ENCODE measurements around the gene B4GALNT2. TPM values are rescaled to one million over a fixed set of nuclear protein-coding genes. Genes with fewer than 3 reads are reported as not detected.
"Not testable (repeated sequence)": the region's sequence is repeated elsewhere in the genome, so short reads cannot be mapped to it uniquely, and the experiment has no call there.

The B4GALNT2 gene
- polyA plus RNA-seq, 2 of the 4 experiments (the other 2 are of a cell fraction) = 0.36 to 0.49 TPM

GRCh38 chr17:49165143-49165542, 32.6 kb downstream of the B4GALNT2 start:
- no peak for FAIRE-seq
- Histone ChIP-seq H3K27ac (no peak overlapping the region), H3K9me3 (peaks cover 6% of the 10 kb centered on the region; the same call in 1 of the 3 replicates), H3K4me2 (no peak overlapping the region), H3K4me1 (no peaks in the 10 kb centered on the region), H3K4me3 (no peak overlapping the region)
- no peak for DNase-seq (ENCODE audit: low read depth in 1 of 2, low spot score in 1 of 2)
- ATAC-seq = no peak
- ChIA-PET POLR2A (no interaction called here), CTCF (no interaction called here)
- TF ChIP-seq PBX3 (IDR thresholded peaks at IDR 0.05) = no peak
- no peak for TF ChIP-seq EP300 (IDR thresholded peaks at IDR 0.05)
- TF ChIP-seq NR3C1 (IDR thresholded peaks at IDR 0.05) = no peak
- no peak for TF ChIP-seq MYC (IDR thresholded peaks at IDR 0.05; ENCODE audit: borderline replicate concordance, low read length)
- TF ChIP-seq CBX8 (IDR thresholded peaks at IDR 0.05) = no peak
- no peak for TF ChIP-seq ZFP36 (IDR thresholded peaks at IDR 0.05; ENCODE audit: borderline replicate concordance, partially characterized antibody)
- no peak for TF ChIP-seq FOSL2 (IDR thresholded peaks at IDR 0.05)
- TF ChIP-seq FOSL2 (CRISPR knock-in tag; IDR thresholded peaks at IDR 0.05) = no peak
- TF ChIP-seq NFE2L2 (conservative IDR thresholded peaks at IDR 0.05; ENCODE audit: low read length) = no peak
- TF ChIP-seq POLR2AphosphoS2 (conservative IDR thresholded peaks at IDR 0.05; ENCODE audit: low read length) = no peak
- TF ChIP-seq, protein P1, sequence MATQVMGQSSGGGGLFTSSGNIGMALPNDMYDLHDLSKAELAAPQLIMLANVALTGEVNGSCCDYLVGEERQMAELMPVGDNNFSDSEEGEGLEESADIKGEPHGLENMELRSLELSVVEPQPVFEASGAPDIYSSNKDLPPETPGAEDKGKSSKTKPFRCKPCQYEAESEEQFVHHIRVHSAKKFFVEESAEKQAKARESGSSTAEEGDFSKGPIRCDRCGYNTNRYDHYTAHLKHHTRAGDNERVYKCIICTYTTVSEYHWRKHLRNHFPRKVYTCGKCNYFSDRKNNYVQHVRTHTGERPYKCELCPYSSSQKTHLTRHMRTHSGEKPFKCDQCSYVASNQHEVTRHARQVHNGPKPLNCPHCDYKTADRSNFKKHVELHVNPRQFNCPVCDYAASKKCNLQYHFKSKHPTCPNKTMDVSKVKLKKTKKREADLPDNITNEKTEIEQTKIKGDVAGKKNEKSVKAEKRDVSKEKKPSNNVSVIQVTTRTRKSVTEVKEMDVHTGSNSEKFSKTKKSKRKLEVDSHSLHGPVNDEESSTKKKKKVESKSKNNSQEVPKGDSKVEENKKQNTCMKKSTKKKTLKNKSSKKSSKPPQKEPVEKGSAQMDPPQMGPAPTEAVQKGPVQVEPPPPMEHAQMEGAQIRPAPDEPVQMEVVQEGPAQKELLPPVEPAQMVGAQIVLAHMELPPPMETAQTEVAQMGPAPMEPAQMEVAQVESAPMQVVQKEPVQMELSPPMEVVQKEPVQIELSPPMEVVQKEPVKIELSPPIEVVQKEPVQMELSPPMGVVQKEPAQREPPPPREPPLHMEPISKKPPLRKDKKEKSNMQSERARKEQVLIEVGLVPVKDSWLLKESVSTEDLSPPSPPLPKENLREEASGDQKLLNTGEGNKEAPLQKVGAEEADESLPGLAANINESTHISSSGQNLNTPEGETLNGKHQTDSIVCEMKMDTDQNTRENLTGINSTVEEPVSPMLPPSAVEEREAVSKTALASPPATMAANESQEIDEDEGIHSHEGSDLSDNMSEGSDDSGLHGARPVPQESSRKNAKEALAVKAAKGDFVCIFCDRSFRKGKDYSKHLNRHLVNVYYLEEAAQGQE (IDR thresholded peaks at IDR 0.05) = no peak
- 42% methylated on average over 2 of the region's 2 CpGs for WGBS (ENCODE audit: missing lambda C conversion rate)

DNA sequence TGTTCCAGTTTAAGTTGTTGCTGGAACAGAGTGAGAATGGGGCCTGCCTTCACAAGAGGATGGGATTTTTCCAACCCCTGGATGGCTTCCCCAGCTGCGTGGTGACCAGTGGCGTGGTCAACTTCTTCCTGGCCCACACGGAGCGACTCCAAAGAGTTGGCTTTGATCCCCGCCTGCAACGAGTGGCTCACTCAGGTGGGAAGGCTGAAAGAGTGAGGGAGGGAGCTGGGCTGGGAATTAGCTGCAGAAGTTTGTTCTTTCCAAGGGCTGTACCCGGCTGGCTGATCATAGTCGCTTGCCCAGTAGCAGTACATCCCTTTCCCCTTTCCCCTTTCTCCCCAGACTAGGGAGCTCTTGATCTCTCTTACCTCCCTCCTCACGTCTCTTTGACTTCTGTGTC, 36.1 kb downstream of the B4GALNT2 start:
- FAIRE-seq = no peak
- DNase-seq (ENCODE audit: low read depth in 1 of 2, low spot score in 1 of 2) = no peak
- Histone ChIP-seq H3K9me3 (peaks cover 10% of the 10 kb centered on the region; the same call in 1 of the 3 replicates), H3K4me1 (no peaks in the 10 kb centered on the region), H3K4me3 (no peak overlapping the region), H3K4me2 (no peak overlapping the region), H3K27ac (no peak overlapping the region)
- ATAC-seq = no peak
- ChIA-PET POLR2A (interaction anchor here (1.4 kb wide), 1 partner anchor 23 kb away, joined by 3 read pairs; no protein-coding TSS in a partner anchor), CTCF (interaction anchor here (0.6 to 4.3 kb wide), 8 partner anchors 9 to 571 kb away, joined by 3 to 31 read pairs (median 4); no protein-coding TSS in a partner anchor)
- WGBS (ENCODE audit: missing lambda C conversion rate) = 59% methylated on average over 9 of the region's 9 CpGs
- TF ChIP-seq RARB (CRISPR knock-in tag; IDR thresholded peaks at IDR 0.05) = no peak
- TF ChIP-seq RFX5 (IDR thresholded peaks at IDR 0.05) = no peak
- TF ChIP-seq FOXS1 (CRISPR knock-in tag; IDR thresholded peaks at IDR 0.05) = no peak

DNA sequence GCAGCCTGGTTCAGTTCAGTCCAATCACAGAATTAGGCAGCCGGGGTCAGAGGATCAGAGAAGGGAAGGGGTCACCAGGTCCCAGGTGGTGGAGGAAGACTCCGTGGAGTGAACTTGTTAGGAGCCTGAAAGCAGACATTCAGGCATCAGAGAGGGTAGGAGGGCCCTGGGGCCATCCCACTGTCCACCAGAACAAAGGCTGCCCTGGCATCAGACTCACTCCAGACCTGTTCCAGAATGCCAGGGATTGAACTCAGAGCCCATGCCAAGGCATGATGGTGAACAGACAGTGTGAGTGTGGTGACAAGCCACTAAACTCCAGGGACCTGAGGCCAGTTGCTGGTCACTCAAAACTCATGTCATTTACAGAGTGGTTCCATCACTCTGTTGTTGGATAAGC, 37.6 kb downstream of the B4GALNT2 start:
- Histone ChIP-seq H3K4me3 (no peak overlapping the region), H3K4me1 (no peaks in the 10 kb centered on the region), H3K9me3 (peaks cover 16% of the 10 kb centered on the region), H3K27ac (no peak overlapping the region), H3K4me2 (no peak overlapping the region)
- TF ChIP-seq HOXB13 (CRISPR knock-in tag; IDR thresholded peaks at IDR 0.05; ENCODE audit: low read depth) (no peak), EHF (CRISPR knock-in tag; IDR thresholded peaks at IDR 0.05) (no peak), PHF8 (IDR thresholded peaks at IDR 0.05; ENCODE audit: borderline replicate concordance, low read depth) (no peak), TP53 (CRISPR knock-in tag; IDR thresholded peaks at IDR 0.05) (no peak), NPAS2 (CRISPR knock-in tag; IDR thresholded peaks at IDR 0.05; ENCODE audit: borderline replicate concordance) (no peak), ZFP36 (IDR thresholded peaks at IDR 0.05; ENCODE audit: borderline replicate concordance, partially characterized antibody) (no peak), CEBPB (IDR thresholded peaks at IDR 0.05) (no peak), NFE2L2 (conservative IDR thresholded peaks at IDR 0.05; ENCODE audit: low read length) (no peak), TFCP2L1 (CRISPR knock-in tag; IDR thresholded peaks at IDR 0.05) (no peak), BHLHE40 (IDR thresholded peaks at IDR 0.05; ENCODE audit: low read depth, low read length) (no peak), RNF2 (IDR thresholded peaks at IDR 0.05; ENCODE audit: borderline replicate concordance, low read depth) (no peak)
- DNase-seq (ENCODE audit: low read depth in 1 of 2, low spot score in 1 of 2) (no peak), FAIRE-seq (no peak), ATAC-seq (no peak)
- 39% methylated on average over 2 of the region's 2 CpGs for WGBS (ENCODE audit: missing lambda C conversion rate)
- CTCF ChIA-PET = interaction anchor here (1.1 to 4.3 kb wide), 4 partner anchors 10 to 34 kb away, joined by 3 to 31 read pairs (median 6); no protein-coding TSS in a partner anchor
- POLR2A ChIA-PET = no interaction called here

DNA sequence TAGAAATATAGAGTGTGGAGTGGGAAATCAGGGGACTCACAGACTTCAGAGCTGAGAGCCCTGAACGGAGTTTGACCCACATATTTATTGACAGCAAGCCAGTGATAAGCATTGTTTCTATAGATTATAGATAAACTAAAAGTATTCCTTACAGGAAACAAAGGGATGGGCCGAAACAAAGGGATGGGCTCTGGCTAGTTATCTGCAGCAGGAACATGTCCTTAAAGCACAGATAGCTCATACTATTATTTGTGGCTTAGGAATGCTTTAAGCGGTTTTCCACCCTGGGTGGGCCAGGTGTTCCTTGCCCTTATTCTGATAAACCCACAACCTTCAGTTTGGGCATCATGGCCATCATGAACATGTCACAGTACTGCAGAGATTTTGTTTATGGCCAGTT, 38.1 kb downstream of the B4GALNT2 start:
- H3K9me3 ChIP-seq = peaks cover 21% of the 10 kb centered on the region
- CTCF ChIA-PET = interaction anchor here (0.9 to 4.3 kb wide), 8 partner anchors 10 to 292 kb away, joined by 3 to 31 read pairs (median 4); no protein-coding TSS in a partner anchor
- DNase-seq (ENCODE audit: low read depth in 1 of 2, low spot score in 1 of 2); H3K4me2 ChIP-seq; ATAC-seq; FAIRE-seq; H3K27ac ChIP-seq; H3K4me1 ChIP-seq; H3K4me3 ChIP-seq; POLR2A ChIA-PET: not testable (repeated sequence)
- 21% methylated on average over 3 of the region's 3 CpGs for WGBS (ENCODE audit: missing lambda C conversion rate)

- CTCF ChIA-PET = interaction anchor here (0.6 to 2.4 kb wide), 2 partner anchors 16 to 56 kb away, joined by 3 to 10 read pairs; no protein-coding TSS in a partner anchor
- ATAC-seq; H3K27ac ChIP-seq; H3K4me2 ChIP-seq; DNase-seq (ENCODE audit: low read depth in 1 of 2, low spot score in 1 of 2); FAIRE-seq; POLR2A ChIA-PET; H3K4me1 ChIP-seq; H3K4me3 ChIP-seq: not testable (repeated sequence)
- peaks cover 28% of the 10 kb centered on the region for H3K9me3 ChIP-seq
- WGBS (ENCODE audit: missing lambda C conversion rate) = 44% methylated on average over 11 of the region's 11 CpGs
These were observed 43.4 kb downstream of the B4GALNT2 start for GRCh38 chr17:49175978-49176377.

All from A549 (cell line).